H9 (cell line): ENCODE results near the gene ANKDD1B. TPM values are rescaled to one million over a fixed set of nuclear protein-coding genes. Genes with fewer than 3 reads are reported as not detected.

Source experiments
- DNase-seq: peaks from one replicate; pipeline ENCODE4 v3.0.0-alpha.2; 2017
- H2AFZ ChIP-seq: one replicate; pipeline ENCODE4 v1.6.1; 2013; ENCODE audit warnings: mild to moderate bottlenecking, low read length, control low read depth, moderate library complexity
- H2AK5ac ChIP-seq: 2 replicates; pipeline ENCODE4 v1.6.1; 2013; ENCODE audit warnings: low read length, control low read depth, mixed read lengths; ENCODE audit not compliant: insufficient read length
- H2BK120ac ChIP-seq: one replicate; pipeline ENCODE4 v1.6.1; 2013; ENCODE audit warnings: low read depth, mild to moderate bottlenecking, low read length, control low read depth, inconsistent platforms; ENCODE audit not compliant: poor library complexity, severe bottlenecking
- H2BK12ac ChIP-seq: 2 replicates; pipeline ENCODE4 v1.6.1; 2013; ENCODE audit warnings: low read length, control low read depth, mixed read lengths, low read depth; ENCODE audit not compliant: insufficient read length
- H2BK15ac ChIP-seq: 2 replicates; pipeline ENCODE4 v1.6.1; 2013; ENCODE audit warnings: low read depth, low read length, control low read depth
- H2BK20ac ChIP-seq: one replicate; pipeline ENCODE4 v1.6.1; 2013; ENCODE audit warnings: low read depth, mild to moderate bottlenecking, low read length, control low read depth, inconsistent platforms; ENCODE audit not compliant: poor library complexity, severe bottlenecking
- H2BK5ac ChIP-seq: 2 replicates; pipeline ENCODE4 v1.6.1; 2013; ENCODE audit warnings: low read length, control low read depth, mixed read lengths; ENCODE audit not compliant: insufficient read length
- H3K14ac ChIP-seq: 2 replicates; pipeline ENCODE4 v1.6.1; 2013; ENCODE audit warnings: low read length, control low read depth; ENCODE audit not compliant: insufficient read depth
- H3K18ac ChIP-seq: 2 replicates; pipeline ENCODE4 v1.6.1; 2013; ENCODE audit warnings: low read depth, mild to moderate bottlenecking, mixed read lengths, low read length, control low read depth; ENCODE audit not compliant: insufficient read length
- H3K23ac ChIP-seq: 2 replicates; pipeline ENCODE4 v1.6.1; 2013; ENCODE audit warnings: low read length, control low read depth, mixed read lengths, low read depth; ENCODE audit not compliant: insufficient read length
- H3K23me2 ChIP-seq: 2 replicates; pipeline ENCODE4 v1.6.1; 2013; ENCODE audit warnings: low read depth, mild to moderate bottlenecking, mixed read lengths, low read length, control low read depth; ENCODE audit not compliant: insufficient read length, poor library complexity, severe bottlenecking
- H3K27ac ChIP-seq: 2 replicates; pipeline ENCODE4 v1.5.1; 2013; ENCODE audit warnings: low read length, control low read depth, mixed read lengths, low read depth; ENCODE audit not compliant: insufficient read length
- H3K27me3 ChIP-seq: 2 replicates; pipeline ENCODE4 v1.6.1; 2013; ENCODE audit warnings: low read length, control low read depth, inconsistent platforms; ENCODE audit not compliant: insufficient read depth
- H3K4ac ChIP-seq: 2 replicates; pipeline ENCODE4 v1.6.1; 2013; ENCODE audit warnings: low read depth, mild to moderate bottlenecking, control low read depth, inconsistent platforms, low read length, moderate library complexity
- H3K4me1 ChIP-seq: 2 replicates; pipeline ENCODE4 v1.6.1; 2013; ENCODE audit warnings: low read length, control low read depth, inconsistent platforms; ENCODE audit not compliant: insufficient read depth
- H3K4me2 ChIP-seq: 2 replicates; pipeline ENCODE4 v1.6.1; 2013; ENCODE audit warnings: low read length, control low read depth, mixed read lengths; ENCODE audit not compliant: insufficient read length, insufficient read depth
- H3K56ac ChIP-seq: 2 replicates; pipeline ENCODE4 v1.6.1; 2013; ENCODE audit warnings: low read depth, mild to moderate bottlenecking, mixed read lengths, low read length, control low read depth; ENCODE audit not compliant: insufficient read length
- H3K79me1 ChIP-seq: 2 replicates; pipeline ENCODE4 v1.6.1; 2013; ENCODE audit warnings: low read depth, mild to moderate bottlenecking, moderate library complexity, low read length, control low read depth, inconsistent platforms; ENCODE audit not compliant: insufficient read depth, poor library complexity, severe bottlenecking
- H3K79me2 ChIP-seq: 2 replicates; pipeline ENCODE4 v1.6.1; 2013; ENCODE audit warnings: low read length, control low read depth, inconsistent platforms; ENCODE audit not compliant: insufficient read depth
- H3K9ac ChIP-seq: 2 replicates; pipeline ENCODE4 v1.6.1; 2013; ENCODE audit warnings: low read length, control low read depth, mixed read lengths; ENCODE audit not compliant: insufficient read length; ENCODE audit errors: extremely low read depth
- H3K9me3 ChIP-seq: one replicate; pipeline ENCODE4 v1.6.1; 2013; ENCODE audit warnings: low read depth, low read length, inconsistent platforms; ENCODE audit not compliant: control insufficient read depth
- H3T11ph ChIP-seq: one replicate; pipeline ENCODE4 v1.6.1; 2013; ENCODE audit warnings: mild to moderate bottlenecking, low read length, control low read depth, inconsistent platforms
- H4K20me1 ChIP-seq: one replicate; pipeline ENCODE4 v1.6.1; 2013; ENCODE audit not compliant: control insufficient read depth, insufficient read length, insufficient read depth
- H4K5ac ChIP-seq: 2 replicates; pipeline ENCODE4 v1.6.1; 2013; ENCODE audit warnings: low read depth, mild to moderate bottlenecking, mixed read lengths, low read length, control low read depth; ENCODE audit not compliant: insufficient read length
- H4K8ac ChIP-seq: replicated peaks from 2 replicates; pipeline ENCODE4 v1.6.1; 2013; ENCODE audit warnings: low read length, control low read depth, mixed read lengths, low read depth; ENCODE audit not compliant: insufficient read length
- H4K91ac ChIP-seq: 2 replicates; pipeline ENCODE4 v1.6.1; 2013; ENCODE audit warnings: low read depth, mild to moderate bottlenecking, moderate library complexity, mixed read lengths, low read length, control low read depth; ENCODE audit not compliant: insufficient read length
- H3K27ac Mint-ChIP-seq, 3 experiments: 2 replicates in 2 of 3; 3 replicates in 1 of 3; pipeline ENCODE4 v1.8.0; 2020 to 2021; ENCODE audit warnings: mixed read lengths in 3 of 3, mild to moderate bottlenecking in 1 of 3, moderate library complexity in 1 of 3
- H3K27me3 Mint-ChIP-seq: 2 replicates; pipeline ENCODE4 v1.8.0; 2021; ENCODE audit warnings: low read depth, mild to moderate bottlenecking, moderate library complexity, mixed read lengths
- H3K36me3 Mint-ChIP-seq, 3 experiments: 2 replicates in 2 of 3; 3 replicates in 1 of 3; pipeline ENCODE4 v1.8.0; 2020 to 2021; ENCODE audit warnings: low read depth in 3 of 3, mixed read lengths in 3 of 3; ENCODE audit not compliant: insufficient read depth in 1 of 3
- H3K4me1 Mint-ChIP-seq, 2 experiments: 2 replicates each; pipeline ENCODE4 v1.8.0; 2020; ENCODE audit warnings: mixed read lengths in 2 of 2
- H3K4me3 Mint-ChIP-seq, 2 experiments: 2 replicates in 1 of 2; 3 replicates in 1 of 2; pipeline ENCODE4 v1.8.0; 2020 to 2021; ENCODE audit warnings: mild to moderate bottlenecking in 2 of 2, mixed read lengths in 2 of 2, moderate library complexity in 1 of 2
- H3K9me3 Mint-ChIP-seq, 2 experiments: 2 replicates in 1 of 2; 3 replicates in 1 of 2; pipeline ENCODE4 v1.8.0; 2020; ENCODE audit warnings: mild to moderate bottlenecking in 2 of 2, mixed read lengths in 2 of 2, moderate library complexity in 1 of 2
- CTCF ChIP-seq: fragments of 200-600 bp; sonication (generic); conservative IDR thresholded peaks from 3 replicates; pipeline ENCODE4 v1.8.0; 2021; ENCODE audit warnings: antibody characterized with exemption, mild to moderate bottlenecking
- WGBS: extraction: QIAGEN DNeasy Blood & Tissue Kit; methylation state at CpG from one replicate; pipeline ENCODE4 v1.1.7; 2013; ENCODE audit warnings: missing lambda C conversion rate, low lambda C conversion rate, mixed read lengths; ENCODE audit not compliant: insufficient read length; ENCODE audit errors: extremely low coverage; 5-methylcytosine and 5-hydroxymethylcytosine counted together
- total RNA-seq: library from RNA; stranded (reverse); gene quantifications from 2 replicates; pipeline ENCODE4 v1.2.1, GENCODE V29; 2021

ANKDD1B gene
- total RNA-seq, 1 experiment from 2014 or later: 0.33 TPM

GRCh38 chr5:75678155-75678554 is 66.9 kb downstream of the ANKDD1B start:
- Histone ChIP-seq H2AK5ac (no peak overlapping the region), H3K4me2 (no peak overlapping the region), H3K23ac (no peak overlapping the region), H2BK120ac (no peak overlapping the region), H3K18ac (no peak overlapping the region), H4K5ac (no peak overlapping the region), H3K56ac (no peak overlapping the region), H3K79me2 (no peaks in the 10 kb centered on the region), H3T11ph (no peak overlapping the region), H3K4me1 (no peaks in the 10 kb centered on the region), H3K79me1 (no peaks in the 10 kb centered on the region), H2AFZ (no peak overlapping the region), H2BK12ac (no peak overlapping the region), H2BK20ac (no peak overlapping the region), H3K27ac (no peak overlapping the region), H4K8ac (no peak overlapping the region), H3K9ac (no peak overlapping the region), H3K27me3 (no peaks in the 10 kb centered on the region), H4K20me1 (no peaks in the 10 kb centered on the region), H2BK15ac (no peak overlapping the region), H3K4ac (no peak overlapping the region), H2BK5ac (no peak overlapping the region), H3K9me3 (no peaks in the 10 kb centered on the region), H3K14ac (no peak overlapping the region), H3K23me2 (no peaks in the 10 kb centered on the region), H4K91ac (no peak overlapping the region)
- no peak for DNase-seq
- peaks cover 0 to 3% (median 0%) of the 10 kb centered on the region in 3 experiments; a peak in 2 of 7 replicates for H3K36me3 Mint-ChIP-seq
- no peak for TF ChIP-seq CTCF
- no CpG with 5 or more reads among the region's 3 CpGs for WGBS
- no peak overlapping the region for H3K27ac Mint-ChIP-seq
- no peaks in the 10 kb centered on the region for H3K27me3 Mint-ChIP-seq
- no peaks in the 10 kb centered on the region for H3K9me3 Mint-ChIP-seq
- H3K4me1 Mint-ChIP-seq: no peaks in the 10 kb centered on the region
- no peak overlapping the region for H3K4me3 Mint-ChIP-seq
